Inferior parietal cortex (tissue), 1 donor: ENCODE data around the gene PDIA2.
A peak's percentile ranks its signal among the peaks of the same experiment; 100 is the strongest.

Experiments used
- DNase-seq: peaks from one replicate; pipeline ENCODE4 v3.0.0-alpha.2; 2016; ENCODE audit errors: extremely low spot score

PDIA2 gene

GRCh38 chr16:297832-298231 is 14.9 kb downstream of the PDIA2 start:
- no peak for DNase-seq

GRCh38 chr16:301235-301634 is 18.3 kb downstream of the PDIA2 start:
- DNase-seq: no peak

- DNase-seq: no peak
Observed at GRCh38 chr16:301950-302349, 19.0 kb downstream of the PDIA2 start.

- no peak for DNase-seq
Observed at GRCh38 chr16:303760-304505, 21.0 kb downstream of the PDIA2 start.

- peak; percentile 32 for DNase-seq
Observed at GRCh38 chr16:305916-306626, 23.1 kb downstream of the PDIA2 start.

GRCh38 chr16:306911-307370 is 24.0 kb downstream of the PDIA2 start:
- peak; percentile 29 for DNase-seq

GRCh38 chr16:307691-308312 is 24.8 kb downstream of the PDIA2 start:
- DNase-seq: no peak

- no peak for DNase-seq
Observed at GRCh38 chr16:309476-309875, 26.5 kb downstream of the PDIA2 start.

- DNase-seq: no peak
Observed at GRCh38 chr16:311725-312124, 28.8 kb downstream of the PDIA2 start.

GRCh38 chr16:314351-314750 is 31.4 kb downstream of the PDIA2 start:
- no peak for DNase-seq

GRCh38 chr16:314795-315299 is 31.9 kb downstream of the PDIA2 start:
- no peak for DNase-seq

GRCh38 chr16:316741-317464 is 33.9 kb downstream of the PDIA2 start:
- no peak for DNase-seq

GRCh38 chr16:317583-317982 is 34.6 kb downstream of the PDIA2 start:
- DNase-seq: no peak

GRCh38 chr16:318628-319027 is 35.7 kb downstream of the PDIA2 start:
- DNase-seq: no peak

GRCh38 chr16:320206-320605 is 37.2 kb downstream of the PDIA2 start:
- no peak for DNase-seq

GRCh38 chr16:321532-321931 is 38.6 kb downstream of the PDIA2 start:
- no peak for DNase-seq

- DNase-seq: no peak
Observed at GRCh38 chr16:322476-323143, 39.6 kb downstream of the PDIA2 start.

GRCh38 chr16:324201-324450 is 41.2 kb downstream of the PDIA2 start:
- no peak for DNase-seq

GRCh38 chr16:324451-325334 is 41.7 kb downstream of the PDIA2 start:
- DNase-seq: no peak

GRCh38 chr16:325375-326145 is 42.6 kb downstream of the PDIA2 start:
- DNase-seq: no peak
